ENCODE measurements around the gene RAET1G.
"Not testable (repeated sequence)": the region's sequence is repeated elsewhere in the genome, so short reads cannot be mapped to it uniquely, and the experiment has no call there.

The RAET1G gene
- total RNA-seq: 0 reads per million in 3 donors

- DNase-seq: peak; percentile 52 to 74 (median 72)
- Histone ChIP-seq H3K4me1 (ENCODE audit: control insufficient read depth, insufficient read depth, low read length, poor library complexity, severe bottlenecking) (peaks cover 24% of the 10 kb centered on the region), H3K4me3 (ENCODE audit: insufficient read depth, low read depth, low read length, poor library complexity, severe bottlenecking) (peak within 1 kb of the TSS; percentile 59), H3K9me3 (ENCODE audit: control insufficient read depth, low read length) (no peaks in the 10 kb centered on the region), H3K27me3 (replicated peaks; ENCODE audit: control insufficient read depth, insufficient read depth, low read length, poor library complexity, severe bottlenecking) (peaks cover 44% of the 10 kb centered on the region), H3K27ac (ENCODE audit: insufficient read depth, low read length, poor library complexity, severe bottlenecking) (no peak within 1 kb of the TSS), H3K36me3 (ENCODE audit: control insufficient read depth, insufficient read depth, low read length) (no peaks in the 10 kb centered on the region)
Observed at GRCh38 chr6:149922642-149923326, at the start of gene RAET1G. TSS of gene RAET1G (minus strand) at chr6:149923121. CDS start at chr6:149923010, 111 bp downstream.

DNA sequence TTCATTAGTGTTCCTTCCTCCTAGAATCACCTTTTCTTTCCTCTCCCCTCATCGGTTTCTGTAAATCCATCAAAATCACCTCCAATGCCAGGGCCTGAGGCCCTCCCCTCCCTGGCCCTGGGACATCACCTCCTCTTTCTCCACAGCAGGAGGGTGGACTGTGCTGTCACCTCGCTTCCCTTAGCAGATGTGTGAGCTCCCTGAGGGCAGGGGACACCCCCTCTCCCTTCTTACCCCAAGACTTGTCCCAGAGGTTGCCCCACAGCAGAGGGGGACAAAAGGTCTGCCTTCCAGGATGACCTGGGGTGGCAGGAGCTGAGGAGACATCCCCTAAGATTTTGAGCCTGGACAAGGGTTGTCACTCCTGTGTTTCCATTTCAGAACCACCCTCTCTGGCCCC is 46.7 kb upstream of the RAET1G start:
- peaks cover 4% of the 10 kb centered on the region for H3K4me1 ChIP-seq (ENCODE audit: control insufficient read depth, insufficient read depth, low read length, poor library complexity, severe bottlenecking)
- DNase-seq: no peak
- H3K36me3 ChIP-seq (ENCODE audit: control insufficient read depth, insufficient read depth, low read length): no peaks in the 10 kb centered on the region
- no peaks in the 10 kb centered on the region for H3K9me3 ChIP-seq (ENCODE audit: control insufficient read depth, low read length)
- no peak overlapping the region for H3K4me3 ChIP-seq (ENCODE audit: insufficient read depth, low read depth, low read length, poor library complexity, severe bottlenecking)
- no peak overlapping the region for H3K27ac ChIP-seq (ENCODE audit: insufficient read depth, low read length, poor library complexity, severe bottlenecking)
- peaks cover 14% of the 10 kb centered on the region for H3K27me3 ChIP-seq (replicated peaks; ENCODE audit: control insufficient read depth, insufficient read depth, low read length, poor library complexity, severe bottlenecking)

DNA sequence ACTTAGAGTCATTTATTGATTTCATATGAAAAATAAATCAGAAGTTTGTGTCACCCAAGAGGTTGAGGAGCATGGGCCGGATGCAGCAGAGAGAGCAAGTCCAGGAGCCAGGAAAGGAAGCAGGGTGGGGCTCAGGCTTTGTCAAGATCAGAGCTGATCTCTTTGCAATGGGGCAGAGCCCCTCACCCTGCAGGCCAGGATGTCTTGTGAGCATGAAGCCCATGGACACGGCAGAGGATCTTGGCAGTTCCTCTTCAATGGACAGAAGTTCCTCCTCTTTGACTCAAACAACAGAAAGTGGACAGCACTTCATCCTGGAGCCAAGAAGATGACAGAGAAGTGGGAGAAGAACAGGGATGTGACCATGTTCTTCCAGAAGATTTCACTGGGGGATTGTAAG is 46.0 kb upstream of the RAET1G start:
- H3K27me3 ChIP-seq (replicated peaks; ENCODE audit: control insufficient read depth, insufficient read depth, low read length, poor library complexity, severe bottlenecking): peaks cover 21% of the 10 kb centered on the region
- not testable (repeated sequence) for H3K36me3 ChIP-seq (ENCODE audit: control insufficient read depth, insufficient read depth, low read length); H3K9me3 ChIP-seq (ENCODE audit: control insufficient read depth, low read length); DNase-seq; H3K4me3 ChIP-seq (ENCODE audit: insufficient read depth, low read depth, low read length, poor library complexity, severe bottlenecking); H3K27ac ChIP-seq (ENCODE audit: insufficient read depth, low read length, poor library complexity, severe bottlenecking)
- peaks cover 11% of the 10 kb centered on the region for H3K4me1 ChIP-seq (ENCODE audit: control insufficient read depth, insufficient read depth, low read length, poor library complexity, severe bottlenecking)

DNA sequence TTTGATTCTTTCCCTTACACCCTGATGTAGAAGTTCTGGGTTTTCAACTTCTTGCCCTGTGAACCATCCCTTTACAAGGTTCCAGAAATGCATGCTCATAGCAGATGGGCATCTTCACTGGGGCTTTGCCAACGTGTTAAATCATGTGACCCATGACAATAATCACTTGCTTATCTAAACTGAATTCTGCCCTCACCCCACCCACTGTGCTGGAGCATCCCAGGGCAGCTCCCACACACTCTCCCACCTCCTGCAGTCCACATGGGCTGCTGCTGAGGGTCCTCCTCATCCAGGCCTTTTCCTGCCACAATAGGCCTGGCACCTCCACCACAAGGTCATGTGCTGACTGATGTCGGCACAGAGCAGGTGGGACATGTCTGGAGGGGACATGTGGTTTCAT is 45.1 kb upstream of the RAET1G start:
- H3K27me3 ChIP-seq (replicated peaks; ENCODE audit: control insufficient read depth, insufficient read depth, low read length, poor library complexity, severe bottlenecking): peaks cover 30% of the 10 kb centered on the region
- H3K4me3 ChIP-seq (ENCODE audit: insufficient read depth, low read depth, low read length, poor library complexity, severe bottlenecking); H3K27ac ChIP-seq (ENCODE audit: insufficient read depth, low read length, poor library complexity, severe bottlenecking); DNase-seq; H3K9me3 ChIP-seq (ENCODE audit: control insufficient read depth, low read length); H3K36me3 ChIP-seq (ENCODE audit: control insufficient read depth, insufficient read depth, low read length): not testable (repeated sequence)
- H3K4me1 ChIP-seq (ENCODE audit: control insufficient read depth, insufficient read depth, low read length, poor library complexity, severe bottlenecking): peaks cover 17% of the 10 kb centered on the region

DNA sequence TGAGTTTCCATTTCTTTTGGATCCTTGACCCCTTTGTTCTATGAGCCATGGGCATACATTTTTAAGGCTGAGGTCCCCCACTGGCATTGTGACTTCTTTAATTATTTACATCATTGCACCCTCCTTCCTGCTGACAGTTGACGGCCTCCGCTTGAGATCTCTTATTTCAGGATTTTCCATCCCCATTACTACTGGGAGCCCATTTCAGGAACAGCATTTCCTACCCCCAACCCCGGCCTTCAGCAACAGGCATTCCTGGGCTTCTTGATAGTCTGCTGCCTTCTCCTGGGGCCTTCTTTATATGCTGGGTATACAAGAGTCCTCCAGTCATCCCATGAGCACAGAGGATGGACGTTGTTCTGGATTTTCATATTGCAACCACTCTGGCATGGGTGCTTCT is 44.7 kb upstream of the RAET1G start:
- Histone ChIP-seq H3K27me3 (replicated peaks; ENCODE audit: control insufficient read depth, insufficient read depth, low read length, poor library complexity, severe bottlenecking) (peaks cover 35% of the 10 kb centered on the region), H3K4me1 (ENCODE audit: control insufficient read depth, insufficient read depth, low read length, poor library complexity, severe bottlenecking) (peaks cover 19% of the 10 kb centered on the region), H3K27ac (ENCODE audit: insufficient read depth, low read length, poor library complexity, severe bottlenecking) (no peak overlapping the region), H3K9me3 (ENCODE audit: control insufficient read depth, low read length) (no peaks in the 10 kb centered on the region), H3K4me3 (ENCODE audit: insufficient read depth, low read depth, low read length, poor library complexity, severe bottlenecking) (no peak overlapping the region), H3K36me3 (ENCODE audit: control insufficient read depth, insufficient read depth, low read length) (no peaks in the 10 kb centered on the region)
- no peak for DNase-seq

DNA sequence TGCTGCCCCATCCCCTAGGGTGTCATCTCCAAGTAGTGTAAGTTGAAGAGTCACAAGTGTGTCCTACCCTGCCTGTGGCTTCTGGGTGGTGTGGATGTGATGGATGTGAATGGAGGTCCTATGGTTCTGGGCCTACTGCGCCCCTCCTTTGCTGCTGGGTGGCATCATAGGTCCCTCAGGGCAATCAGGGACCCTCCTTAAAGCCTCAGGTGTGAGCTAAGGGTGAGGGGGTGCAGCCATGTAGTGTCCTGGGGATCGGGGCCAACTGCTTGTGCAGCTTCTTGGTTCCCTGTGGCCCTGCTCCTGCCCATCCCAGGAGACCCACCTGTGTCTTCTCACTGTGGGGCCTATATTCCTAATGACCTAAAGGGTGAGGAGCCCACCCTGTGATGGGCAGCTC is 43.4 kb upstream of the RAET1G start:
- H3K9me3 ChIP-seq (ENCODE audit: control insufficient read depth, low read length); DNase-seq; H3K36me3 ChIP-seq (ENCODE audit: control insufficient read depth, insufficient read depth, low read length); H3K4me3 ChIP-seq (ENCODE audit: insufficient read depth, low read depth, low read length, poor library complexity, severe bottlenecking); H3K27ac ChIP-seq (ENCODE audit: insufficient read depth, low read length, poor library complexity, severe bottlenecking): not testable (repeated sequence)
- H3K27me3 ChIP-seq (replicated peaks; ENCODE audit: control insufficient read depth, insufficient read depth, low read length, poor library complexity, severe bottlenecking): peaks cover 43% of the 10 kb centered on the region
- peaks cover 19% of the 10 kb centered on the region for H3K4me1 ChIP-seq (ENCODE audit: control insufficient read depth, insufficient read depth, low read length, poor library complexity, severe bottlenecking)

GRCh38 chr6:149965194-149966020 is 42.5 kb upstream of the RAET1G start:
- H3K36me3 ChIP-seq (ENCODE audit: control insufficient read depth, insufficient read depth, low read length): no peaks in the 10 kb centered on the region
- no peaks in the 10 kb centered on the region for H3K9me3 ChIP-seq (ENCODE audit: control insufficient read depth, low read length)
- peaks cover 19% of the 10 kb centered on the region for H3K4me1 ChIP-seq (ENCODE audit: control insufficient read depth, insufficient read depth, low read length, poor library complexity, severe bottlenecking)
- DNase-seq: peak in 1 of 3 donors; percentile 9
- H3K27ac ChIP-seq (ENCODE audit: insufficient read depth, low read length, poor library complexity, severe bottlenecking): no peak overlapping the region
- H3K27me3 ChIP-seq (replicated peaks; ENCODE audit: control insufficient read depth, insufficient read depth, low read length, poor library complexity, severe bottlenecking): peaks cover 43% of the 10 kb centered on the region
- H3K4me3 ChIP-seq (ENCODE audit: insufficient read depth, low read depth, low read length, poor library complexity, severe bottlenecking): peak overlapping the region; percentile 56

DNA sequence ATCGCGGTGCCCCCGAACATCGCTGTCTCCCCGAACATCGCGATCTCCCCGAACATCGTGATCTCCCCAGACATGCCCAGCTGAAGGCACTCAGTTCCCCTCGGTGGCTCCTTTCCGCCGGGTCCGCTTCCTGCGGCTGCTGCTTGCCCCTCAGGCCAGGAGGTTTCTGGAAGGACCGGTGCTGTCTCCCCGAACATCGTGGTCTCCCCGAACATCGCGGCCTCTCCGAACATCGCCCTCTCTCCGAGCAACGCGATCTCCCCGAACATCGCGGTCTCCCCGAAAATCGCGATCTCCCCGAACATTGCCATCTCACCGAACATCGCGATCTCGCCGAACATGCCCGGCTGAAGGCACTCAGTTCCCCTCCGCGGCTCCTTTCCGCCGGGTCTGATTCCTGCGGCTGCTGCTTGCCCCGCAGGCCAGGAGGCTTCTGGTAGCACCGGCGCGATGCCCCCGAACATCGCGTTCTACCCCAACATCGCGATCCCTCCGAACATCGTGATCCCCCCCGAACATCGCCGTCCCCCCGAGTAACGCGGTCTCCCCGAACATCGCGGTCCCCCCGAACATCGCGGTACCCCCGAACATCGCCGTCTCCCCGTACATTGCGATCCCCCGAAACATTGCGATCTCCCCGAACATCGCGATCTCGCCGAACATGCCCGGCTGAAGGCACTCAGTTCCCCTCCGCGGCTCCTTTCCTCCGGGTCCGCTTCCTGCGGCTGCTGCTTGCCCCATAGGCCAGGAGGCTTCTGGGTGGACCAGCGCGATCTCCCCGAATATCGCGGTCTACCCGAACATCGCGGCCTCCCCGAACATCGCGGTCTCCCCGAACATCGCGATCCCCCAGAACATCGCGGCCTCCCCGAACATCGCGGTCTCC is 41.6 kb upstream of the RAET1G start:
- Histone ChIP-seq H3K4me1 (ENCODE audit: control insufficient read depth, insufficient read depth, low read length, poor library complexity, severe bottlenecking) (peaks cover 19% of the 10 kb centered on the region), H3K9me3 (ENCODE audit: control insufficient read depth, low read length) (no peaks in the 10 kb centered on the region), H3K4me3 (ENCODE audit: insufficient read depth, low read depth, low read length, poor library complexity, severe bottlenecking) (peak overlapping the region; percentile 56), H3K27ac (ENCODE audit: insufficient read depth, low read length, poor library complexity, severe bottlenecking) (no peak overlapping the region), H3K27me3 (replicated peaks; ENCODE audit: control insufficient read depth, insufficient read depth, low read length, poor library complexity, severe bottlenecking) (peaks cover 43% of the 10 kb centered on the region), H3K36me3 (ENCODE audit: control insufficient read depth, insufficient read depth, low read length) (no peaks in the 10 kb centered on the region)
- no peak for DNase-seq

DNA sequence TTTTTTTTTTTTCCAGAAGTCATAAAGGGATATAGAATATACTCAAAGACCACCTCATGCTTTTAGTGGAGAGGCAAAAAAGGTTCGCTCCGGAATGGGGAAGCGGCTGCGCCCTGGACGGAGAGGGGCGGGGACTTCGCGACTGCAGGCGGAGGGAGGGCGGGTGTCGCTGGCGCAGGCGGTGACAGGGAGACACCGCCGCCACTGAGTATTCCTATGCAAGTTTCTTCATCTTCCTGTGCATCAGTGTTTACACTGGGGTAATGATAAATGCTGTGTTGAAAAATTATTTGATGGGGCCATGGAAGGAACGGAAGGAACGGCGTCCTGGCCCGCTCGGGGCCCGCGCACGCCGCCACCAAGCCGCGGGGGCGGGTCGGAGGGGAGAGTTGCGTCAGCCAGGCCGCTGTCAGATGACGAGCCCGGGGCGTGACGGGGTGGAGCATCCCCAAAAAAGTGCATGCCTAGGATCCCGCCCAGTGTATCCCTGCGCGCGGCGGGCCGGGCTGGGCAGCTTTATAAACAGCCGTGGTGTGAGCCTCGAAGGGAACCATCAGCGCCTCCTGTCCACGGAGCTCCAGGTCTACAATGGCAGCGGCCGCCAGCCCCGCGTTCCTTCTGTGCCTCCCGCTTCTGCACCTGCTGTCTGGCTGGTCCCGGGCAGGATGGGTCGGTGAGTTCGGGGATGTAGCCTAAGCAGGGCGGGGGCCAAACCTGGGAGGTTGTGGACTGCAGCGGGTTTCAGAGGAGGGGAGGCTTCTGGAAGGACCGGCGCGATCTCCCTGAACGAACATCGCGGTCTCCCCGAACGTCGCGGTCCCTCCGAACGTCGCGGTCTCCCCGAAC is 40.8 kb upstream of the RAET1G start, which contains the start of gene ULBP1:
Gene ULBP1, plus strand, starts transcription at position 482 of the 846 bp plus-strand sequence. Its CDS starts 107 bp downstream, at position 589.
- H3K4me3 ChIP-seq (ENCODE audit: insufficient read depth, low read depth, low read length, poor library complexity, severe bottlenecking): peak within 1 kb of the TSS; percentile 56

More for the DNA sequence above, 40.8 kb upstream of the RAET1G start, which contains the start of gene ULBP1:
- Histone ChIP-seq H3K9me3 (ENCODE audit: control insufficient read depth, low read length) (no peaks in the 10 kb centered on the region), H3K27ac (ENCODE audit: insufficient read depth, low read length, poor library complexity, severe bottlenecking) (no peak within 1 kb of the TSS), H3K27me3 (replicated peaks; ENCODE audit: control insufficient read depth, insufficient read depth, low read length, poor library complexity, severe bottlenecking) (peaks cover 49% of the 10 kb centered on the region), H3K4me1 (ENCODE audit: control insufficient read depth, insufficient read depth, low read length, poor library complexity, severe bottlenecking) (peaks cover 19% of the 10 kb centered on the region), H3K36me3 (ENCODE audit: control insufficient read depth, insufficient read depth, low read length) (no peaks in the 10 kb centered on the region)
- peak; percentile 55 to 64 (median 64) for DNase-seq

All from effector memory CD4-positive, alpha-beta T cell (primary cell).